IMR-90 (cell line): ENCODE data around the gene EFS. TPM values are rescaled to one million over a fixed set of nuclear protein-coding genes. Genes with fewer than 3 reads are reported as not detected.

Experiments
- MAZ ChIP-seq: IDR thresholded peaks from 2 replicates; pipeline ENCODE4 v1.6.1; 2012; ENCODE audit warnings: low read depth, mild to moderate bottlenecking, low read length, improper control_type of control experiment, moderate library complexity, borderline replicate concordance
- RAD21 ChIP-seq: IDR thresholded peaks from 2 replicates; pipeline ENCODE4 v1.6.1; 2012; ENCODE audit warnings: low read length, improper control_type of control experiment
- RCOR1 ChIP-seq: IDR thresholded peaks from 2 replicates; pipeline ENCODE4 v1.6.1; 2012; ENCODE audit warnings: mild to moderate bottlenecking, low read length, improper control_type of control experiment; ENCODE audit not compliant: insufficient replicate concordance
- microRNA-seq, 2 experiments: library from miRNA; stranded (forward) in 1 of 2; unstranded in 1 of 2; fragments of 10-50 nt in 1 of 2; fragments of <30 nt in 1 of 2; gene quantifications in 1 of 2; microRNA quantifications in 1 of 2; one replicate each; pipeline versions ENCODE3 to v1.1.0; 2013 to 2020; ENCODE audit not compliant: insufficient read depth in 1 of 2, insufficient read length in 1 of 2, unreplicated experiment in 1 of 2
- polyA plus RNA-seq, 3 experiments: library from polyadenylated mRNA; depleted of rRNA; stranded (reverse); fragments of >200 nt; gene quantifications; 2 replicates each; pipeline ENCODE4 v1.2.3, GENCODE V29; 2012; ENCODE audit warnings: low replicate concordance in 1 of 3
- small RNA-seq, 5 experiments: library from RNA; depleted of rRNA; stranded (forward); fragments of <200 nt; gene quantifications; one replicate each; pipeline ENCODE3, GENCODE V24; 2012
- total RNA-seq: library from RNA; depleted of rRNA; stranded (reverse); fragments of >200 nt; gene quantifications from 2 replicates; pipeline ENCODE4 v1.2.3, GENCODE V29; 2012; rRNA removed

EFS gene
- total and polyA plus RNA-seq, 2 of the 4 experiments (the other 2 are of a cell fraction): 2.2 to 11.6 TPM

DNA sequence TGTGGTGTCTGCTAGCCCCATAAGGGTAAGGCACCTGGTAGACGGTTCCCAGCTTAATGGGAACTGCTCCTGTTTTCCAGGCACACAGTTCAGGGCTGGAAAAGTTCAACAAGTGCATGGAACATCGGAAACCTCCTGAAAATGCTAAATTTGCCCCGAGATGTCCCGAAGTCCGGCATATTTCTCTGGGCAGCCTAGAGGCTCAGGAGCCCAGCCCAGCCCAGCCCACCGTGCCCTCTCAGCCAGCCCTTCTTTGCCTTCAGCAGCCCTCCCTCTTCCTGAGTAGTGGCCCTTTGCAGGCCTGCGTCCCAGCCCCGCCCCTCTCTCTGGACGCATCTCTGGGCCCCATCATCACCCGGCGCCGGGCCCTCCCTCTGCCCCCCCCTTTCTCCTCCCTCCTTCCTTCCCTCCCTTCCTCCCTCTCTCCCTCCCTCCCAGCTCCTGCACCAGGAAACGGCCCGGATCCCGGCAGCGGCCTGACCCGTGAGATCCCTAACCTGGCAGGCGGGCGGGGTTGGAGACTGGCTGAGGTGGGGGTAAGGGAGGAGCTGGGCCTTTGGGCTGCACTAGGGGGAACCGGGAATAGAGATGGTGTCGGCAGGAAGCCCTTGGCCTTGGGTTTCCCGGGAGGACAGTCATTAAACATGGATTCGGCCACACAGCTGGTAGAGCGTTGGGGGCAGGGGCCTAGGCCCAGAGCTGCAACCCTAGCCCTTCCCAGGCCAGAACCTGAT lies 58.4 kb downstream of the EFS start, which contains the start of gene BCL2L2 (continued):
- TF ChIP-seq MAZ (peak; percentile 100), RCOR1 (no peak), RAD21 (no peak)

Small RNAs within 50 kb of the gene (microRNA-seq; reads per million reads assigned to microRNA genes)
- gene MIR208A: 0 reads per million in 2 experiments

Small RNAs within 50 kb of the gene (small RNA-seq; reads per million reads assigned to genes)
- 0 to 0.08 (median 0) reads per million in 5 experiments for gene MIR208A

Other genes with a start within 250 kb of the EFS start
- gene CEBPE, start 245.9 kb downstream of the EFS start, total RNA-seq: not detected in 2 replicates
- 0.05 TPM in 1 of 2 replicates, not detected in the other for gene CEBPE, start 245.9 kb downstream of the EFS start, polyA plus RNA-seq (2012; rRNA removed)
- not detected in 2 replicates for gene SLC7A8, start 181.5 kb downstream of the EFS start, total RNA-seq
- gene SLC7A8, start 181.5 kb downstream of the EFS start, polyA plus RNA-seq (2012; rRNA removed): 0.31 and 0.33 TPM in 2 replicates
- gene RNF212B, start 127.2 kb downstream of the EFS start, total RNA-seq: not detected in 2 replicates
- gene RNF212B, start 127.2 kb downstream of the EFS start, polyA plus RNA-seq (2012; rRNA removed): not detected in 2 replicates
- gene HOMEZ, start 79.0 kb downstream of the EFS start, total RNA-seq: 5.8 and 7.7 TPM in 2 replicates
- gene HOMEZ, start 79.0 kb downstream of the EFS start, polyA plus RNA-seq (2012; rRNA removed): 9.7 and 10.3 TPM in 2 replicates
- gene PPP1R3E, start 62.3 kb downstream of the EFS start, total RNA-seq: 1.1 and 1.3 TPM in 2 replicates
- 2.5 and 3.5 TPM in 2 replicates for gene PPP1R3E, start 62.3 kb downstream of the EFS start, polyA plus RNA-seq (2012; rRNA removed)
- 14.5 and 16.9 TPM in 2 replicates for gene BCL2L2, start 58.3 kb downstream of the EFS start, total RNA-seq
- 30.6 and 40.9 TPM in 2 replicates for gene BCL2L2, start 58.3 kb downstream of the EFS start, polyA plus RNA-seq (2012; rRNA removed)
- 74.4 and 104 TPM in 2 replicates for gene PABPN1, start 43.7 kb downstream of the EFS start, total RNA-seq
- gene PABPN1, start 43.7 kb downstream of the EFS start, polyA plus RNA-seq (2012; rRNA removed): 192 and 211 TPM in 2 replicates
- 6.4 and 6.6 TPM in 2 replicates for gene SLC22A17, start 12.3 kb downstream of the EFS start, total RNA-seq
- gene SLC22A17, start 12.3 kb downstream of the EFS start, polyA plus RNA-seq (2012; rRNA removed): 35.6 and 36.0 TPM in 2 replicates
- not detected in 2 replicates for gene IL25, start 7.6 kb upstream of the EFS start, total RNA-seq
- gene IL25, start 7.6 kb upstream of the EFS start, polyA plus RNA-seq (2012; rRNA removed): not detected in 2 replicates
- not detected in 2 replicates for gene CMTM5, start 11.9 kb upstream of the EFS start, total RNA-seq
- 0.07 and 0.11 TPM in 2 replicates for gene CMTM5, start 11.9 kb upstream of the EFS start, polyA plus RNA-seq (2012; rRNA removed)
- gene MYH6, start 43.1 kb upstream of the EFS start, total RNA-seq: not detected in 2 replicates
- gene MYH6, start 43.1 kb upstream of the EFS start, polyA plus RNA-seq (2012; rRNA removed): not detected in 2 replicates
- not detected in 2 replicates for gene MYH7, start 70.5 kb upstream of the EFS start, total RNA-seq
- gene MYH7, start 70.5 kb upstream of the EFS start, polyA plus RNA-seq (2012; rRNA removed): not detected in 2 replicates
- gene NGDN, start 104.5 kb upstream of the EFS start, total RNA-seq: 49.8 and 50.0 TPM in 2 replicates
- gene NGDN, start 104.5 kb upstream of the EFS start, polyA plus RNA-seq (2012; rRNA removed): 43.6 and 48.1 TPM in 2 replicates
- gene ZFHX2, start 186.6 kb upstream of the EFS start, total RNA-seq: under 0.01 and 0.18 TPM in 2 replicates
- 0.53 and 0.67 TPM in 2 replicates for gene ZFHX2, start 186.6 kb upstream of the EFS start, polyA plus RNA-seq (2012; rRNA removed)
- gene THTPA, start 191.1 kb upstream of the EFS start, total RNA-seq: 5.0 and 5.8 TPM in 2 replicates
- gene THTPA, start 191.1 kb upstream of the EFS start, polyA plus RNA-seq (2012; rRNA removed): 8.6 and 9.2 TPM in 2 replicates
- gene AP1G2, start 202.6 kb upstream of the EFS start, total RNA-seq: 2.2 and 2.9 TPM in 2 replicates
- gene AP1G2, start 202.6 kb upstream of the EFS start, polyA plus RNA-seq (2012; rRNA removed): 19.2 and 19.7 TPM in 2 replicates
- not detected in 2 replicates for gene JPH4, start 213.6 kb upstream of the EFS start, total RNA-seq
- not detected in 2 replicates for gene JPH4, start 213.6 kb upstream of the EFS start, polyA plus RNA-seq (2012; rRNA removed)